Chondrocyte (in vitro differentiated cells): ENCODE measurements around the gene TUFT1. TPM values are rescaled to one million over a fixed set of nuclear protein-coding genes. Genes with fewer than 3 reads are reported as not detected.

Experiments used
- DNase-seq: peaks from one replicate; pipeline ENCODE4 v3.0.0; 2021; ENCODE audit warnings: mixed read lengths, low spot score
- H3K27ac Mint-ChIP-seq: one replicate; pipeline ENCODE4 v1.8.0; 2021; ENCODE audit warnings: mild to moderate bottlenecking, moderate library complexity, mixed read lengths; ENCODE audit not compliant: unreplicated experiment
- H3K27me3 Mint-ChIP-seq: 2 replicates; pipeline ENCODE4 v1.8.0; 2021; ENCODE audit warnings: low read depth, mixed read lengths
- H3K36me3 Mint-ChIP-seq: 2 replicates; pipeline ENCODE4 v1.8.0; 2021; ENCODE audit warnings: low read depth, mixed read lengths
- H3K4me1 Mint-ChIP-seq: 2 replicates; pipeline ENCODE4 v1.8.0; 2021; ENCODE audit warnings: low read depth, mild to moderate bottlenecking, mixed read lengths
- H3K4me3 Mint-ChIP-seq: one replicate; pipeline ENCODE4 v1.8.0; 2021; ENCODE audit warnings: mild to moderate bottlenecking, moderate library complexity, mixed read lengths; ENCODE audit not compliant: unreplicated experiment
- H3K9me3 Mint-ChIP-seq: 2 replicates; pipeline ENCODE4 v1.8.0; 2021; ENCODE audit warnings: low read depth, mixed read lengths
- CTCF ChIP-seq: fragments of 200-600 bp; sonication (generic); IDR thresholded peaks from 2 replicates; pipeline ENCODE4 v1.5.0; 2021; ENCODE audit warnings: antibody characterized with exemption, mild to moderate bottlenecking, moderate library complexity
- microRNA-seq: library from miRNA; unstranded; fragments of <30 nt; microRNA quantifications from one replicate; pipeline ENCODE4 v1.2.0, GENCODE V29; 2020; ENCODE audit warnings: borderline number of aligned reads
- total RNA-seq: library from RNA; stranded (reverse); gene quantifications from 3 replicates; pipeline ENCODE4 v1.2.1, GENCODE V29; 2021

TUFT1 gene
- total RNA-seq, 1 donor from 2014 or later: 33.0 TPM

- no peak overlapping the region for H3K27ac Mint-ChIP-seq
- TF ChIP-seq CTCF: no peak
- H3K4me1 Mint-ChIP-seq: peaks cover 19% of the 10 kb centered on the region
- no peak for DNase-seq
- H3K9me3 Mint-ChIP-seq: no peaks in the 10 kb centered on the region
- no peak overlapping the region for H3K4me3 Mint-ChIP-seq
- peaks cover 3% of the 10 kb centered on the region for H3K36me3 Mint-ChIP-seq
- no peaks in the 10 kb centered on the region for H3K27me3 Mint-ChIP-seq
These were observed 89.2 kb downstream of the TUFT1 start for GRCh38 chr1:151629278-151629677.

Small RNAs within 50 kb of the gene (microRNA-seq; reads per million reads assigned to microRNA genes)
- gene MIR554: not detected

Other genes starting within 250 kb of the TUFT1 start
- 51.4 to 73.2 TPM (median 54.7 TPM) in 3 replicates for gene PI4KB, start 212.9 kb upstream of the TUFT1 start, total RNA-seq
- 30.0 to 64.7 TPM (median 31.8 TPM) in 3 replicates for gene RFX5, start 193.1 kb upstream of the TUFT1 start, total RNA-seq
- gene SELENBP1, start 167.6 kb upstream of the TUFT1 start, total RNA-seq: 5.7 to 11.1 TPM (median 8.9 TPM) in 3 replicates
- gene PSMB4, start 140.7 kb upstream of the TUFT1 start, total RNA-seq: 229 to 257 TPM (median 236 TPM) in 3 replicates
- gene POGZ, start 80.8 kb upstream of the TUFT1 start, total RNA-seq: 61.7 to 79.7 TPM (median 65.0 TPM) in 3 replicates
- gene CGN, start 28.9 kb upstream of the TUFT1 start, total RNA-seq: 0.95 to 1.2 TPM (median 1.0 TPM) in 3 replicates
- gene SNX27, start 71.7 kb downstream of the TUFT1 start, total RNA-seq: 39.0 to 39.5 TPM (median 39.3 TPM) in 3 replicates
- not detected in 3 replicates for gene CELF3, start 176.5 kb downstream of the TUFT1 start, total RNA-seq
- gene RIIAD1, start 181.2 kb downstream of the TUFT1 start, total RNA-seq: not detected in 3 replicates
- gene MRPL9, start 223.2 kb downstream of the TUFT1 start, total RNA-seq: 48.3 to 58.2 TPM (median 55.5 TPM) in 3 replicates